GM18867 (cell line): Measurements from ENCODE around the gene ANKS1B.
"Not testable (repeated sequence)": the region's sequence is repeated elsewhere in the genome, so short reads cannot be mapped to it uniquely, and the experiment has no call there.

Experiments
- ATAC-seq: cut with Tn5 transposase; IDR thresholded peaks from one replicate; pipeline ENCODE4 v1.9.1; 2021; ENCODE audit warnings: mild to moderate bottlenecking, moderate library complexity; ENCODE audit not compliant: unreplicated experiment

ANKS1B gene

GRCh38 chr12:99984271-99985128 lies at the start of gene ANKS1B:
Gene ANKS1B, minus strand, starts transcription at chr12:99984936. Its CDS starts 699 bp downstream, at chr12:99984237.
- peak; percentile 64 for ATAC-seq

GRCh38 chr12:100031836-100032235 lies 47.1 kb upstream of the ANKS1B start:
- no peak for ATAC-seq

GRCh38 chr12:100027671-100028070 lies 42.9 kb upstream of the ANKS1B start:
- ATAC-seq, result no peak

GRCh38 chr12:100026241-100026640 lies 41.5 kb upstream of the ANKS1B start:
- no peak for ATAC-seq

GRCh38 chr12:100024974-100025555 lies 40.3 kb upstream of the ANKS1B start:
- no peak for ATAC-seq

GRCh38 chr12:100020370-100020769 lies 35.6 kb upstream of the ANKS1B start:
- no peak for ATAC-seq

GRCh38 chr12:100017056-100017455 lies 32.3 kb upstream of the ANKS1B start:
- ATAC-seq, result no peak

GRCh38 chr12:100016304-100016703 lies 31.6 kb upstream of the ANKS1B start:
- ATAC-seq, result not testable (repeated sequence)

GRCh38 chr12:100005846-100006245 lies 21.1 kb upstream of the ANKS1B start:
- ATAC-seq, result not testable (repeated sequence)

- ATAC-seq, result no peak
Measured at GRCh38 chr12:99997806-99998205, 13.1 kb upstream of the ANKS1B start.

GRCh38 chr12:99996095-99996494 lies 11.4 kb upstream of the ANKS1B start:
- no peak for ATAC-seq

- ATAC-seq, result no peak
Measured at GRCh38 chr12:99985631-99986030, 895 bp upstream of the ANKS1B start.

GRCh38 chr12:99985129-99985570 lies 414 bp upstream of the ANKS1B start:
- peak; percentile 43 for ATAC-seq

- ATAC-seq, result no peak
Measured at GRCh38 chr12:99983456-99984258, 1.1 kb downstream of the ANKS1B start.

GRCh38 chr12:99981639-99982190 lies 3.0 kb downstream of the ANKS1B start:
- no peak for ATAC-seq

- no peak for ATAC-seq
Measured at GRCh38 chr12:99979471-99979870, 5.3 kb downstream of the ANKS1B start.

- no peak for ATAC-seq
Measured at GRCh38 chr12:99978152-99978551, 6.6 kb downstream of the ANKS1B start.

GRCh38 chr12:99977550-99977949 lies 7.2 kb downstream of the ANKS1B start:
- ATAC-seq, result no peak

GRCh38 chr12:99976762-99977161 lies 8.0 kb downstream of the ANKS1B start:
- ATAC-seq, result no peak

GRCh38 chr12:99975321-99975720 lies 9.4 kb downstream of the ANKS1B start:
- no peak for ATAC-seq

GRCh38 chr12:99974146-99974545 lies 10.6 kb downstream of the ANKS1B start:
- ATAC-seq, result no peak
